ENCODE results near the gene RANBP10.

RANBP10 gene

GRCh38 chr16:67825906-67826305, 19.5 kb upstream of the RANBP10 start:
- no peak for DNase-seq

- no peak for DNase-seq
Observed at GRCh38 chr16:67825119-67825518, 18.8 kb upstream of the RANBP10 start.

GRCh38 chr16:67822511-67822910, 16.2 kb upstream of the RANBP10 start:
- peak; percentile 24 for DNase-seq

GRCh38 chr16:67820608-67821259, 14.4 kb upstream of the RANBP10 start:
- DNase-seq = no peak

- no peak for DNase-seq
Observed at GRCh38 chr16:67814567-67814966, 8.2 kb upstream of the RANBP10 start.

- DNase-seq = no peak
Observed at GRCh38 chr16:67811899-67812298, 5.5 kb upstream of the RANBP10 start.

DNA sequence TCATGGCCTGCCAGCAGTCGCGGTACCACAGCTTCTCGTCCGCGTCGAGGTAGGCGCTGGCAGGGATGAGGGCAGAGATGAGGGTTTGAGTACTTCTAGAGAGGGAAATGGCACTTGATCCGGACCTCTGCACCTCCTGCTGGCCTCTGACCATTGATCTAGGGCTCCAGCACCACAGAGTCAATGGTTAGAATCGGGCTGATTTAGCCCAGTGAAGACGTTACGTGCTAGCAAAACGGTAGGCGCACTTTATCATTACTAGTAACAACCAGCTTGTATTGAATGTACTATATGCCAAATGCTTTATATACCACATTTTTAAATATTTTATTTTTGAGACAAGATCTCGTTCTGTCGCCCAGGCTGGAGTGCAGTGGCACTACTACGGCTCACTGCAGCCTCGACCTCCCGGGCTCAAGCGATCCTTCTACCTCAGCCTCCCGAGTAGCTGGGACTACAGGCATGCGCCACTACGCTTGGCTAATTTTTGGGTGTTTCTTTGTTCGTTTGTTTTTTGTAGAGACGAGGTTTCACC, 855 bp upstream of the RANBP10 start:
- no peak for DNase-seq

DNA sequence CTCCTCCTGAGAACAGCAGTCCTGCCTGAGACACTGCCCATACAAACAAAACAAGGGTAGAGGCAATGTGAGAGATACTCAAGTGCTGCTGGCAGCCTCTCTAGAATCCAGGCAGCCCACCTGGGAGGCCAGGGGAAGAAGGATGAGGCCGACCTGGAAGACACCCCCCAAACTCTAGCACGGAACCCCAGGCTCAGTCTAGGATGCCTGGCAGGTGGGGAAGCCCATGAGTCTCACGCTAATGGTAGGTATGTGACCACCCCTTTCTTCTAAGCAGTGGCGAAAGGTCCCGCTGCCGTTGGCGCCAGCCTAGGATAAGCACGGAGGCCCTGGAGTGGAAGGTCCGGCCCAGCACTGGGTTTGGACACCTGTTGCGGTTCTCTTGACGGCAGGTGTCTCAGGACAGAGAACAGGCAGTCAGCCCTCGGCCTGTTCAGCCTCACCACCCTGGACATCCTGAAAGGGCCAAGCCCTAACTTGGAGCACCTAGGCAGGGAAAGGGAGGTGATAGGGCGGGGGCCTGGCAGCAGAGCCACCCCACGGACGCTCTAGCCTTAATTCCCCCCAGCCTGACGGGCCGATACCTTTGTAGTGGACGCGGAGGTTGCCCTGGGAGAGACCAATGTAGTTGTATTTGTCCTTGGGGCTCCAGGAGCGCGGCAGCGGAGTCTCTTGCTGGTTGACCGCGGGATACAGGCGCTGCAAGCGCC, 487 bp downstream of the RANBP10 start:
- DNase-seq = no peak

- DNase-seq = peak; percentile 1
Observed at GRCh38 chr16:67804853-67805542, 1.4 kb downstream of the RANBP10 start.

- no peak for DNase-seq
Observed at GRCh38 chr16:67803894-67804293, 2.5 kb downstream of the RANBP10 start.

- no peak for DNase-seq
Observed at GRCh38 chr16:67801883-67802282, 4.5 kb downstream of the RANBP10 start.

DNA sequence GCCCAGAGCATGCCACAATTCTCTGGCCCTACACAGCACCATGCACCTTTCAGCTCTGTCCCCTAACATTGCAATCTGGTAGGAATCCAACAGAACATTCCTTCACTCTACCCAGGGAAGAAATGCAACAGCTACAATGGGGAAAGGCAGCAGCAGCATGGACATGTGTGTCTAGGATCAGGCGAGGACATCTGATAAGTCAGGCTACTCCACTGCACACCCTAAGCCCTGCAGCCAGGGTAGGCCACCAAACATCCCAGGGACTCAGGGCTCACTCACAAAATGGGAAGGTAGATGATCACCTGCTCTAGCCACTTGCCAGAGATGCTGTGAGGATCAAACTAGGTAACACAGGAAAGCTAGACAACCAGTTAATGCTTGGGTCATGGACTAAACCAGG, 5.1 kb downstream of the RANBP10 start:
- no peak for DNase-seq

- DNase-seq = no peak
Observed at GRCh38 chr16:67800338-67800926, 5.9 kb downstream of the RANBP10 start.

GRCh38 chr16:67796099-67796718, 10.2 kb downstream of the RANBP10 start:
- no peak for DNase-seq

- DNase-seq = no peak
Observed at GRCh38 chr16:67790071-67790470, 16.3 kb downstream of the RANBP10 start.

DNA sequence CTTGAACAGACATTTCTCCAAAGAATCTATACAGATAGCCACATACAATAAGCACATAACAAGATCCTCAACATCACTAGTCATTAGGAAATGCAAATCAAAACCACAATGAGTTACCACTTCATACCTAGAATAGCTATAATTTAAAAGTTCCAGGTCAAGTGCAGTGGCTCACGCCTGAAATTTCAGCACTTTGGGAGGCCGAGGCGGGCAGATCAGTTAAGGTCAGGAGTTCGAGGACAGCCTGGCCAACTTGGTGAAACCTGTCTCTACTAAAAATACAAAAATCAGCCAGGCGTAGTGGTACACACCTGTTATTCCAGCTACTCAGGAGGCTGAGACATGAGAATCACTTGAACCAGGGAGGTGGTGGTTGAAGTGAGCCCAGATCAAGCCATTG, 19.9 kb downstream of the RANBP10 start:
- no peak for DNase-seq

DNA sequence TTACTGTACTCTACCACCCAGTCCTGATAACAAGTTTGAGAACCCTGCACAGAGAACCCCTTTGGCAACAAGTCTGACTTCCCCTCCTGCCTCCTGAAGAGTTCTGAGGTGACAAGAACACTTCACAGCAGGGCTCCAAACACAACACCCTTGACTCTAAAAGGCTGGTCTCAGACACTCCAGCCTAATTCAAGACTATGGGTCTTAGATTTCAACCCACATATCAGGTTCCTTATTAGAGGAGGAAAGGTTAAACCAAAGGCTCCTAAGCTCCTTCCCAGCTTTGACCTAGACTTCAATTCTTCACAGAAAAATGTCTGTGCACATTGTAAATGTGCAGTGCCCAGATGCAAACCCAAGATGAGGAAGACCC, 23.0 kb downstream of the RANBP10 start:
- no peak for DNase-seq

DNA sequence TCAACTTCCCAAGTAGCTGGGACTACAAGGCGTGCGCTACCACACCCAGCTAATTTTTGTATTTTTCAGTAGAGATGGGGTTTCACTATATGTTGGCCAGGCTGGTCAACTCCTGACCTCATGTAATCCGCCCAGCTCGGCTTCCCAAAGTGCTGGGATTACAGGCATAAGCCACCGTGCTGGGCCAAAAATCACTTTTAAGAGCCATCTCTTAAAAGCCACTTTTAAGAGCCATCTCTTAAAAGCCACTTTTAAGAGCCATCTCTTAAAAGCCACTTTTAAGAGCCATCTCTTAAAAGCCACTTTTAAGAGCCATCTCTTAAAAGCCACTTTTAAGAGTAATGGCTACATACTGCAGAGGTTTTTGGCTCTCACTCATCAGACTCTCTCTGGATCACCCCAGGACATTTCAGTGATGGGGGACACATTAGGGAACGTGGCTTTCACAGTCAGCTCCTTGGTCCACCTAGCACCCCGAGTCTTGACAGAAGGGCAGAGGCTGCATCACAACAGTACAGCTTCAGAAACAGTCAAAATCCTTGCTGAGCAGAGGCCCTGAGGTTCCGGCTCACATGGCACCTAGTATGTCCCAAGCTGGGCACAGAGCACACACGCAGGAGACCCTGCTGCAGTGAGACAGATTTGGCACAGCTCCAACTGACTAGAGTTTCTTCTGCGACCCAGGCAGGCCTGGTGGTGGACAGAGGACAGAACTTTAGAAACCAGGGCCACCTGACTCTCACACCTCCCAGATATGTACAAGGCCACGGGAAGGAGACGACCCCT, 23.6 kb downstream of the RANBP10 start:
- no peak for DNase-seq

DNA sequence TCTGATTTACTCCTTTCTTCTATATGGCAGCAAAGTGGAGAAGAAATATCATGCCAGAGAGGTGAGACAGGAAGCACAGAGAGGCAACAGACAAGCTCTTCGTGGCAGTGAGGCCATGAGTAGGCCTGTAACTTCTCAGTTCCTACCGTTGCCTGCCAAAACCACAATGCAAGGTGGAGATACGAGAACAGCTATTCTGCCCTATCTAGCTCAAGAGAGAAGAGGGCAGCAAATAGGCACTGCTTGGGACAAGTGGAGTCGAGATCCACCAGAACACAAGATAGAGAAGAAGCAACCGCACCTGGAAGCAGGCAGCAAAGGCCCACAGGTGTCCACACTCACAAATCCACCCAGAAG, 24.8 kb downstream of the RANBP10 start:
- DNase-seq = no peak

DNA sequence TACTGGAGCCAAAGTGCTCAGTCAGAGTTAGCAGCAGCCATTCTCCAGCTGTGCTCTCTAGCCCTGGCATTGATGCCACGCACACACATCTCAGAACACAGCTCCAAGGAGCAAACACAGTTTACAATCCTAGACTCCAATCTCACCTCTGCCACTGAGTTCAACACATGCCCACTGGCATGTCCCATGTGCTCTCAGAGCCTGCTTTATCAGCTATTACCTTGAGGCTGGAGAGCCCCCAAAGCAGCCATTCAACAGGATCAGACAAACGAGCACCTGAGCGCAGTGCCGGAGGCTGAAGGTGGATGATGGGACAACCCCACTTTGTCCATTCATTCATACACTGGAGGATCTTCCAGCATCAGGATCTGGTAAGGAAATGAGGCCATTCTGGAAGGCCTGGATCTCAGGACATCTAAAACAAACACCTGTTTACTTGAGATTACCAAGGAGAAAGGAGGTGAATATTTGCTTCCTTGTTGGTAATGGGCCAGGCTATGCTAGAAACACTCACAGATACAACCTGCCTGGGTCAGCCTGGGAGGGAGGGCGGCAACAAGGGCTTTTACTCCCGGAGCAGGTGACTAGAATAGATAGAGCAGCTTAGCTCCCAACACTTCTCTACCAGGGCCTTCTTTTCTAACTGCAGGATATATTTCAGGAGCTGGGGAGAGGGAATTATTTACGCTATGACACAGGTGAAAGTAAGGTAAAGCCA, 25.4 kb downstream of the RANBP10 start:
- DNase-seq = no peak

DNA sequence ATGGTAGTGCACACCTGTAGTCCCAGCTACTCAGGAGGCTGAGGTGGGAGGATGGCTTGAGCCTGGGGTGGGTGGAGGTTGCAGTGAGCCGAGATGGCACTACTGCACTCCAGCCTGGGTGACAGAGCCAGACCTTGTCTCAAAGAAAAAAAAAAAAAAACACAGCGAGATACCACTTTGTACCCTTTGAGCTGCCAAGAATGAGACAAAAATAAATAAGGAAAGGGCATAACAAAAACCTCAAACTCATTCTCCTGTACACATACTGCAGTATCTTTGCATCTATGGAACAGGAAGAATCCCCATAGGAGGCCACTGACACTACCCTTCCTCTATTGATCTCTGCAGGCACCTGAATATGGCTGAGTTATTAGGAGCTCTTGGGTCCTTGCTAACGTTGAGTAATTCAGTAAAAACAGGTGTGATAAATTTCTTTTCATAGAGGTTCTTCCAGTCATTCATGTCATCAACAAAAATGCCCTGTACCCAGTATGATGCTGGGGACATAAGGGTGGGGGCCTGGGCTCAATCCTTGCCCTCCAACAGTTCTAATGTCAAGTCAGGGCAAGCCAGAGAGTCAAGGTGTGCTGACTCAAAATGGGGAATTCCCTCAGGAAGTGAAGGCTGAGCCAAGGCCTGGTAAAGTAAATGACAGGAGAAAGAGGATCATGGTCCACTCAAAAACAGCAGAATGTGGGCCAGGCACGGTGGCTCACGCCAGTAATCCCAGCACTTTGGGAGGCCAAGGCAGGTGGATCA, 26.9 kb downstream of the RANBP10 start:
- no peak for DNase-seq

Measured in HCEC 1CT (cell line).